Endodermal cell (in vitro differentiated cells): ENCODE data around the gene CEP170. TPM values are rescaled to one million over a fixed set of nuclear protein-coding genes. Genes with fewer than 3 reads are reported as not detected.

Experiments used
- DNase-seq: peaks from one replicate; pipeline ENCODE4 v3.0.0-alpha.2; 2017
- H3K27ac ChIP-seq: 2 replicates; pipeline ENCODE4 v1.5.1; 2013; ENCODE audit warnings: mild to moderate bottlenecking, low read depth, low read length, moderate library complexity
- H3K27me3 ChIP-seq: 2 replicates; pipeline ENCODE4 v1.6.1; 2013; ENCODE audit warnings: mild to moderate bottlenecking, low read length, moderate library complexity; ENCODE audit not compliant: insufficient read depth, control insufficient read depth, poor library complexity, severe bottlenecking
- H3K36me3 ChIP-seq: 2 replicates; pipeline ENCODE4 v1.7.0; 2013; ENCODE audit warnings: mild to moderate bottlenecking, low read length, moderate library complexity; ENCODE audit not compliant: control insufficient read depth, insufficient read depth
- H3K4me1 ChIP-seq: one replicate; pipeline ENCODE4 v1.7.0; 2013; ENCODE audit warnings: low read length; ENCODE audit not compliant: control insufficient read depth, insufficient read depth
- H3K4me3 ChIP-seq: 2 replicates; pipeline ENCODE4 v1.5.1; 2013; ENCODE audit warnings: mild to moderate bottlenecking, low read length, moderate library complexity
- H3K9ac ChIP-seq: 2 replicates; pipeline ENCODE4 v1.6.1; 2013; ENCODE audit warnings: mild to moderate bottlenecking, low read length, moderate library complexity; ENCODE audit not compliant: poor library complexity, severe bottlenecking; ENCODE audit errors: extremely low read depth
- H3K9me3 ChIP-seq: 2 replicates; pipeline ENCODE4 v1.6.1; 2013; ENCODE audit warnings: mild to moderate bottlenecking, low read length, moderate library complexity; ENCODE audit not compliant: control insufficient read depth
- H3K27ac Mint-ChIP-seq: 2 replicates; pipeline ENCODE4 v1.8.0; 2020; ENCODE audit warnings: mixed read lengths
- H3K27me3 Mint-ChIP-seq: 2 replicates; pipeline ENCODE4 v1.8.0; 2021; ENCODE audit warnings: mild to moderate bottlenecking, mixed read lengths; ENCODE audit not compliant: insufficient read depth
- H3K36me3 Mint-ChIP-seq: 2 replicates; pipeline ENCODE4 v1.8.0; 2020; ENCODE audit warnings: low read depth, mixed read lengths
- H3K4me1 Mint-ChIP-seq: 2 replicates; pipeline ENCODE4 v1.8.0; 2020; ENCODE audit warnings: mixed read lengths
- H3K4me3 Mint-ChIP-seq: 2 replicates; pipeline ENCODE4 v1.8.0; 2020; ENCODE audit warnings: mild to moderate bottlenecking, moderate library complexity, mixed read lengths
- H3K9me3 Mint-ChIP-seq: 2 replicates; pipeline ENCODE4 v1.8.0; 2020; ENCODE audit warnings: mild to moderate bottlenecking, mixed read lengths
- WGBS, 2 experiments: methylation state at CpG; one replicate each; pipeline versions ENCODE4 v1.1.5 to v1.1.7; 2013; ENCODE audit warnings: missing lambda C conversion rate in 2 of 2, mixed read lengths in 1 of 2; ENCODE audit not compliant: insufficient coverage in 1 of 2, insufficient read length in 1 of 2; 5-methylcytosine and 5-hydroxymethylcytosine counted together
- total RNA-seq, 2 donors: library from RNA; stranded (reverse); fragmentation: NEBNext Ultra II Directional in 1 of 2; extraction: Animal tissue kit (Norgen Biotek cat#: 25700) in 1 of 2; gene quantifications; 2 replicates in 1 of 2; 3 replicates in 1 of 2; pipeline ENCODE4 v1.2.1, GENCODE V29; 2021
- TF ChIP-seq, protein P1 (sequence below): fragments of 200-600 bp; sonication (generic); conservative IDR thresholded peaks from 2 replicates; pipeline ENCODE4 v1.5.0; 2021; ENCODE audit warnings: antibody characterized with exemption, mild to moderate bottlenecking

CEP170 gene
- total RNA-seq, 2 donors from 2014 or later: 85.7 to 99.8 TPM

DNA sequence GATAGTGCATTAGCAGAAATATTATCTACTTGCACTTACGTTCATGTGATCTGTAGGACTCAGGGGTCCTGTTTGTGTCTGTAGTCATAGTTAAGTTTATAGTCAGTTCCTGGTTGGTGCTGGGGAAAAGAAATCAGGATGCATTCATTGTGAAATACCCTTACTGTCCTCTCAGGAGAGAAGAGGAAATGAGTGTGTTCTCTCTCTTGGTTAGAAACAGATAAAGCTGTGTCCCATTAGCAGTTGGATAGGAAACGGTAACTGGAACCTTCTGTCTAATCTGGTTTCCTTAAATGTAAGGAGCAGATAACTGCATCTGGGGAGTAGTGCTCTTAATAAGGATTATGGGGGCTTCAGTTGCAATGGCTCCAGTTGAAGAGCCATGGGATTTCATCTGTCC is 9.6 kb upstream of the CEP170 start:
- Mint-ChIP-seq H3K36me3 (no peaks in the 10 kb centered on the region), H3K4me3 (no peak overlapping the region), H3K27me3 (no peaks in the 10 kb centered on the region), H3K4me1 (peaks cover 14% of the 10 kb centered on the region), H3K27ac (no peak overlapping the region), H3K9me3 (no peaks in the 10 kb centered on the region)
- DNase-seq: no peak
- no peak overlapping the region for H3K4me3 ChIP-seq
- H3K36me3 ChIP-seq: no peaks in the 10 kb centered on the region
- H3K4me1 ChIP-seq: peaks cover 9% of the 10 kb centered on the region
- 90 to 93% methylated on average over 2 of the region's 2 CpGs for WGBS, 2 experiments
- H3K27ac ChIP-seq: no peak overlapping the region
- H3K9ac ChIP-seq: no peak overlapping the region
- H3K9me3 ChIP-seq: no peaks in the 10 kb centered on the region
- TF ChIP-seq, protein P1, sequence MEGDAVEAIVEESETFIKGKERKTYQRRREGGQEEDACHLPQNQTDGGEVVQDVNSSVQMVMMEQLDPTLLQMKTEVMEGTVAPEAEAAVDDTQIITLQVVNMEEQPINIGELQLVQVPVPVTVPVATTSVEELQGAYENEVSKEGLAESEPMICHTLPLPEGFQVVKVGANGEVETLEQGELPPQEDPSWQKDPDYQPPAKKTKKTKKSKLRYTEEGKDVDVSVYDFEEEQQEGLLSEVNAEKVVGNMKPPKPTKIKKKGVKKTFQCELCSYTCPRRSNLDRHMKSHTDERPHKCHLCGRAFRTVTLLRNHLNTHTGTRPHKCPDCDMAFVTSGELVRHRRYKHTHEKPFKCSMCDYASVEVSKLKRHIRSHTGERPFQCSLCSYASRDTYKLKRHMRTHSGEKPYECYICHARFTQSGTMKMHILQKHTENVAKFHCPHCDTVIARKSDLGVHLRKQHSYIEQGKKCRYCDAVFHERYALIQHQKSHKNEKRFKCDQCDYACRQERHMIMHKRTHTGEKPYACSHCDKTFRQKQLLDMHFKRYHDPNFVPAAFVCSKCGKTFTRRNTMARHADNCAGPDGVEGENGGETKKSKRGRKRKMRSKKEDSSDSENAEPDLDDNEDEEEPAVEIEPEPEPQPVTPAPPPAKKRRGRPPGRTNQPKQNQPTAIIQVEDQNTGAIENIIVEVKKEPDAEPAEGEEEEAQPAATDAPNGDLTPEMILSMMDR: no peak
- H3K27me3 ChIP-seq: no peaks in the 10 kb centered on the region

DNA sequence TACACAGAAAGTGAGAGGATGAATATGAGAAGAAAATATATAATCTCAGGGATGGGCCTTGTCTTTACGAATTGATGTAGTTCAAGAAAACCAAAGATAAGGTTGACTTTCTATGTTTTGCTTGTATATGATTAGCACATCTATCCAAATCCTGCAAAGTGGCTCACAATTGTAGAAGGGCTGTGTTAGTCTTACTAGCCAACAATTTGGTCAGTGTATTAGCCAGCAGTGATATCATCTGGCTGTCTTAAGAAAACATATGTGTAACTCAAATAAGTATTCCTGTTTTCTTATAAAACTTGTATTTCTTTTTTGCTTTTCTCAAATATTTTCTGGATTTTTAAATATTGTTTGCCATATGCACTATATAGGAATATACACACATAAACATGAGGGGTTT is 6.3 kb upstream of the CEP170 start:
- Histone ChIP-seq H3K27ac (no peak overlapping the region), H3K9me3 (no peaks in the 10 kb centered on the region), H3K4me1 (peaks cover 4% of the 10 kb centered on the region), H3K36me3 (no peaks in the 10 kb centered on the region), H3K27me3 (no peaks in the 10 kb centered on the region), H3K9ac (no peak overlapping the region), H3K4me3 (no peak overlapping the region)
- H3K36me3 Mint-ChIP-seq: no peaks in the 10 kb centered on the region
- no peak overlapping the region for H3K27ac Mint-ChIP-seq
- H3K27me3 Mint-ChIP-seq: no peaks in the 10 kb centered on the region
- 95% methylated on average over 1 of the region's 1 CpG; no CpG with 5 or more reads in 1 of the 2 experiments for WGBS, 2 experiments
- DNase-seq: no peak
- no peak overlapping the region for H3K4me3 Mint-ChIP-seq
- TF ChIP-seq, protein P1: no peak
- no peaks in the 10 kb centered on the region for H3K9me3 Mint-ChIP-seq
- H3K4me1 Mint-ChIP-seq: peaks cover 6% of the 10 kb centered on the region

DNA sequence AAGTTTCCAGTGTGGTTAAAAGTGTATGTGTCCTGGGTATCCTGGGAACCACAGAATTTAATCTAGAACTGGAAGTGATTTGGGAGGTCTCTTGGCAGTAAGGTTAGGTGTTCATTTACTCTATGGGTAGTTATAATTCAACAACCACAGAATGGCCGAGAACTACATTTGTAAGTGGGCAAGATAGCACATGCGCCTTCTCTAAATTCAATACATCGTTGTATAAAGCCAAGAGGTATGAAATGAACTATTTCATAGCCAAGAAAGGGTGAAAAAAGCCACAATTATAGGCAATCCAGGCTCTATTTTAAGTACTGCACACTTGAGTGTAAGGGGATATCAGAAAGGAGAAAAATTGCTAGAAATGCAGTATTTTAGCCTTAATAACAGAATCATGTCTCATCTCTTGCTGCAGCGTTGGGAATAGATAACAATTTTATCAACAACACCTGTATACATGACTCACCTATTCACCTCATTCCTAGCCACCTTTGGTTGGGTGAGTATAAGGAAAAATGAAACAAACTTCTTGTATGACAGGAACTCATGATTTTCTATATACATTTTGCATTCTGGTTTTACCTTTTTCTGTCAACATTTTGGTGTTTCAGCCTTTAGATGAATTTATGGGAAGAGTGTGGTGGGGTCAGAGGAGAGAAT is 5.3 kb upstream of the CEP170 start:
- no peak overlapping the region for H3K4me3 ChIP-seq
- H3K36me3 Mint-ChIP-seq: no peaks in the 10 kb centered on the region
- no peaks in the 10 kb centered on the region for H3K36me3 ChIP-seq
- H3K27ac Mint-ChIP-seq: no peak overlapping the region
- no peaks in the 10 kb centered on the region for H3K9me3 ChIP-seq
- H3K4me1 Mint-ChIP-seq: peaks cover 7% of the 10 kb centered on the region
- H3K9ac ChIP-seq: no peak overlapping the region
- TF ChIP-seq, protein P1: no peak
- H3K27me3 ChIP-seq: no peaks in the 10 kb centered on the region
- H3K4me3 Mint-ChIP-seq: no peak overlapping the region
- peaks cover 4% of the 10 kb centered on the region for H3K4me1 ChIP-seq
- no peak overlapping the region for H3K27ac ChIP-seq
- no peaks in the 10 kb centered on the region for H3K9me3 Mint-ChIP-seq
- DNase-seq: no peak
- 73 to 100% methylated on average over 1 to 4 of the region's 4 CpGs for WGBS, 2 experiments
- no peaks in the 10 kb centered on the region for H3K27me3 Mint-ChIP-seq
